ENCODE results near the gene CHD3. TPM values are rescaled to one million over a fixed set of nuclear protein-coding genes. Genes with fewer than 3 reads are reported as not detected.

Gene CHD3
- total RNA-seq, 6 donors from 2014 or later = 68.1 to 183 (median 91.3) TPM

- H3K27me3 ChIP-seq = no peaks in the 10 kb centered on the region
- H3K9me3 ChIP-seq = no peaks in the 10 kb centered on the region
- DNase-seq = peak; percentile 90 to 95
- TF ChIP-seq POLR2AphosphoS5 (IDR thresholded peaks at IDR 0.05) (peak; percentile 51 to 85), EP300 (IDR thresholded peaks at IDR 0.05) (no peak), POLR2A (IDR thresholded peaks at IDR 0.05) (peak in 2 of 4 donors; percentile 57 to 87)
- peak overlapping the region; percentile 24 to 58 (median 48) for H3K4me3 ChIP-seq
- H3K27ac ChIP-seq = peak overlapping the region; percentile 45 to 81 (median 76)
- H3K4me1 ChIP-seq = peaks cover 11 to 17% (median 14%) of the 10 kb centered on the region in 4 donors
- peak; percentile 93 to 95 for ATAC-seq (ENCODE audit: low FRiP score in 2 of 2)
- WGBS, 2 donors = 17 to 44% methylated on average over 19 to 29 of the region's 45 CpGs
- H3K36me3 ChIP-seq = no peaks in the 10 kb centered on the region
These were observed 34.4 kb downstream of the CHD3 start for GRCh38 chr17:7922845-7923628.

DNA sequence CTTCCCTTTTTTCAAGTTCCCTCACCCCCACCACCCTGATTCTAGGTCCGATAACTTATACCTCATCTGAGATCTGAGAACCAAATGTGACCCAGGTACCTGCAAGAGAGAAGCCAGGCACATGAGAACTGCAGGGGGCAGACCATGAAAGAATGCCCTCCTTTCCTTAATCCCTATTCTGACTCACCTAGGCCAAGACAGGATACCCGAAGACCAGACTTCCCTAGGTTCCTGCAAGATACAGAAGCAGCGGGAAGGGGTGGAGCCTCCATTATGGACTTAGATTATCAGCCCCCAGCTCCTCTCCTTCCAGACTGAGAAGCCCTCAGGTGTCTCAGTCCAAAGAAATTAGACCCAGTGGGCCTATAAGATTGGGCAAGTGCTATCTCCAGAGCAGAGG is 39.0 kb downstream of the CHD3 start:
- TF ChIP-seq POLR2AphosphoS5 (IDR thresholded peaks at IDR 0.05) (no peak), POLR2A (IDR thresholded peaks at IDR 0.05) (no peak), EP300 (IDR thresholded peaks at IDR 0.05) (no peak), CTCF (IDR thresholded peaks at IDR 0.05) (no peak)
- DNase-seq = no peak
- Histone ChIP-seq H3K9me3 (no peaks in the 10 kb centered on the region), H3K27me3 (no peaks in the 10 kb centered on the region), H3K4me1 (peaks cover 14 to 32% (median 17%) of the 10 kb centered on the region in 4 donors), H3K27ac (no peak overlapping the region), H3K36me3 (peaks cover 0 to 8% (median 0%) of the 10 kb centered on the region in 4 donors), H3K4me3 (no peak overlapping the region)
- ATAC-seq (ENCODE audit: low FRiP score in 2 of 2) = no peak
- WGBS, 2 donors = 74 to 90% methylated on average over 3 of the region's 3 CpGs

- peaks cover 16 to 37% (median 22%) of the 10 kb centered on the region in 4 donors for H3K4me1 ChIP-seq
- H3K27me3 ChIP-seq = no peaks in the 10 kb centered on the region
- WGBS, 2 donors = 61 to 75% methylated on average over 47 to 59 of the region's 67 CpGs
- peaks cover 0 to 8% (median 0%) of the 10 kb centered on the region in 4 donors for H3K36me3 ChIP-seq
- TF ChIP-seq POLR2AphosphoS5 (IDR thresholded peaks at IDR 0.05) = no peak
- TF ChIP-seq EP300 (IDR thresholded peaks at IDR 0.05) = no peak
- no peak for TF ChIP-seq POLR2A (IDR thresholded peaks at IDR 0.05)
- TF ChIP-seq CTCF (IDR thresholded peaks at IDR 0.05) = no peak
- H3K4me3 ChIP-seq = no peak within 1 kb of the TSS
- H3K27ac ChIP-seq = no peak within 1 kb of the TSS
- no peaks in the 10 kb centered on the region for H3K9me3 ChIP-seq
- no peak for ATAC-seq (ENCODE audit: low FRiP score in 2 of 2)
- peak in 1 of 2 donors; percentile 77 for DNase-seq
These were observed 40.8 kb downstream of the CHD3 start, which contains the start of gene KCNAB3 for GRCh38 chr17:7929158-7930023. TSS of gene KCNAB3 (minus strand) at chr17:7929856. CDS start at chr17:7929435, 421 bp downstream.

DNA sequence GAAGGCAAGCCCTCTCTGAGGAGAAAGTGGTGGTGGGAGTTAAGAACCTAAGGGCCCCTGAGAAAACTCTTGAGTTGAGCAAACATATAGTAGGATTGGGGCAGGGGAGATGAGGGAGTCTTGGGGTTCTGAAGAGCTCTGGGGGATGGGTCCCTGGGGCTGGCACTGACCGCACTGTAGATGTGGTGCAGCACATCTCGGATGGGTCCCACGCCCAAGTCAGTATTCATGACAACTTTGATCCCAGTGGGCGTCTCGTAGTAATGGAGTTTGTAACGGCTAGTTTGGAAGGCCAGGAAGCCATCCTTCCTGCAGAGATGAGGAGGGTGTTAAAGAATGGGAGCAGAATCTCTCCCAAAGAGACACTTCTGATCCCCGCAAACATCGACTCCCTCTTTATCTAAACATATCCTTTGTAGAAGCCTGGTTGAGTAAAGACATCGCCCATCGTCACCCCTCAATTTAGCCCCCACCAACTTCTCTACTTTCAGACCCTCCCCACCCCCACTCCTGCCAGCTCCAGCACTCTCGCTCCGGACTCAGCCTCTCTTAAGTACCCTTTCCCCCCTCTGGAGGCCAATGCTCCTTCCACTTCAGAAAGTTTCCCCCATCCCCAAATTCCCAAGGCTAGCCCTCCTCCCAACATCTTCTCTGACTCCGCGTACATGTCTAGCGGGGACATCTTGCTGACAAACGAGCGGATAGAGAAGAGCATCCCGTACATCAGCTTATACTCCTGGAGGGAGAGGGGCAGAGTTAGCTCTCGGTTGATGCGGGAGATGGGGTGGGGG is 42.4 kb downstream of the CHD3 start:
- peak overlapping the region; percentile 59 to 81 (median 73) for H3K4me3 ChIP-seq
- WGBS, 2 donors = 43% methylated on average over 19 to 20 of the region's 20 CpGs
- peaks cover 16 to 48% (median 22%) of the 10 kb centered on the region in 4 donors for H3K4me1 ChIP-seq
- peak overlapping the region; percentile 80 to 91 (median 88) for H3K27ac ChIP-seq
- TF ChIP-seq POLR2AphosphoS5 (IDR thresholded peaks at IDR 0.05) (no peak), EP300 (IDR thresholded peaks at IDR 0.05) (no peak), CTCF (IDR thresholded peaks at IDR 0.05) (no peak), POLR2A (IDR thresholded peaks at IDR 0.05) (no peak)
- peaks cover 0 to 17% (median 6%) of the 10 kb centered on the region in 4 donors for H3K36me3 ChIP-seq
- H3K27me3 ChIP-seq = no peaks in the 10 kb centered on the region
- DNase-seq (no peak), ATAC-seq (ENCODE audit: low FRiP score in 2 of 2) (no peak)
- H3K9me3 ChIP-seq = no peaks in the 10 kb centered on the region
